ENCODE results near the gene PAX5.

DNA sequence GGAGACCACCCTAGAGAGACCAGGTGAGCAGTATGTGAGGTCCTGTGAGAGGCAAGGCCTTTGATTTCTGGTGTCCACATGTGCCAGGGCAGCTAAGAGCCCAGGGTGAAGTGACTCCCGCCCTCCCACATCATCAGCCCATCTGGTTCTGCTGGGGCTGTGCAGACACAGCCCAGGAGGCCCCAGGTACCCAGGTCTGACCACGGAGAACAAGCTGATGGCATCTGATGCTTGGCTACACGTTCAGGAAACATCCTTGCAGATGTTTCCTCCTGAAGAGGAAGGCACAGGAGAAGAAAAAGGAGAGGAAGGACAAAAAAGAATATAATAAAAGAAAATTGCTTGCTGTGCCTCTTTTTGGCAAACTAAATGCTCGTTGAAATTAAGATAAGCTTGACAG lies 225.8 kb downstream of the PAX5 start:
- TF ChIP-seq POLR2AphosphoS5 (IDR thresholded peaks at IDR 0.05; ENCODE audit: low read depth, low read length), result no peak
- no peak for TF ChIP-seq TAF1 (IDR thresholded peaks at IDR 0.05; ENCODE audit: low read depth, low read length)
- TF ChIP-seq POLR2A (IDR thresholded peaks at IDR 0.05; ENCODE audit: low read depth, low read length), result no peak
- TF ChIP-seq SPI1 (IDR thresholded peaks at IDR 0.05; ENCODE audit: low read depth, low read length), result no peak
- TF ChIP-seq PAX5 (IDR thresholded peaks at IDR 0.05; ENCODE audit: insufficient read depth, low read length, severe bottlenecking), result no peak
- TF ChIP-seq POU2F2 (IDR thresholded peaks at IDR 0.05; ENCODE audit: low read depth, low read length), result no peak
